ENCODE measurements around the gene LRP5.

The LRP5 gene

GRCh38 chr11:68309621-68310185 lies 2.7 kb upstream of the LRP5 start:
- DNase-seq, result no peak

DNA sequence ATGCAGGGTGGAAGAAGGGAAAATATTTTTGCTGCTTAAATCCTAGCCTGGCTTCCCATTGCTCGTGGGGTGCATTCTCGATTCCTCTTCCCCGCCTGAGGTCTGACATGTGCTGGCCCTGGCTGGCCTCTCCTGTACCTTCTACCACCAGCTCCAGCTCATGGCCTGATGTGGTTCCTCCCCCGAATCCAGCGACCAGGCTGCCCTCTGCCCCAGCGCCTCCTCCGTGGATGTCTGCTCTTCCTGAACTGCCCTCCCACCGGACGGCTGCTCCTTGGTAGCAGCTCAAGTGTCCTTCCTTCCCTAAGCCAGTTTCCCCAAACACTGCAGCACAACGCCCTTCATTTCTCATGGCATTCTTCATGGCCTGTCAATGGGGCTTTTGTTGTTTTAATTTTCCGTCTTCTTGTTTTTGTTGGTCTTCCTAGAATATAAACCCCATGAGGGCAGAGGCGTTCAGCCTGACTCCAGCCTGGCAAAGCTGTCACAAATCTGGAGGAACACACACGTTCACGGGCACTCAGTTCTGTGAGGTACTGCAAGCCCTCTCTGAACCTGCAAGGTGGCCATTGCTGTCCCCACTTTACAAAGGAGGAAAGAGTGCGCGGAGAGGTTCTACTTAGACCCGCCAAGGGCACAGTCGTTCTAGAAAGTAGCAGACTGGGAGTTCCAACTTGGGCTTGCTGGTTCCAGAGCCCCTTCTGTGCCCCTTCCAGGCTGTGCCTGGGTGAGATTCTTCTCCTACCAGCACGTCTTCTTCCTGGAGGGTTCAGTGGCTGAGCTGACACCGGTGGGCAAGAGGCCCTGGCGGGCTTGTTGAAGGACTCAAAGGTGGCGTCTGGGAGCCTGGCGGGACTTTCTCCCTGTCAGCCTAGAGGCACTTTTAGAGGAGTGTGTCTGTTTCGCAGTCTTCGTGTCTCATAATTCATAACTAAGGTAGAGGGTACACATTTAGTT lies 953 bp upstream of the LRP5 start:
- DNase-seq, result no peak

GRCh38 chr11:68312780-68313573 lies 586 bp downstream of the LRP5 start:
- DNase-seq, result no peak

DNA sequence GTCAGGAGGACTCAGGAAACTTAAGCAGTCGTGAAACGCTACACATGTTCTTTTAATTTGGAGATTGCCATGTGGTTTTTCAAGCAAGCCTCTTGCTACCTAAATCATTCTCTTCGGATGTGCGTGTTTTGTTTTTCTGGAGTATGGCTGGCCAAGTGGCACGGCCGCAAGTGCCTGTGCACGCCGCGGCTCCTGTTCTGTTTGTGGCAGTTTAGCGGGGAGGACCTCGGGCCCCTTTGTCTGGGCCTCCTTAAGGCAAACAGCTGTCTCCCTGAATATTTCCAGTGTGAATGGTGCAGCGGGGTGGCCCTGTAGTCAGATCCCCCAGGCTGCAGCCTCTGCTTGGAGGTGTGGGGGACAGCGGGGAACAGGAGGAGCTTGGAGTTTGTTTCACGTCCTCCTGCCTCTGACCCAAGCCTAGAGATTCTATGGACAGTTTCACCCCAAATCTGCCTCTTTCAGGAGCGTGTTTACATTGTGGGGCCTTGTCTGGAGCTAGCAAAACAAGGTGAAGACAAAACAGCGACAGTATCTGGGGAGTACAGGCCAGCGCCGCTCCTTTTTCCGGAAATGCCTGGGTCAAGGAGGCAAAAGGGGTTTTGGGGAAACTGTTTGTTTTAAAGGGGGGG lies 1.3 kb downstream of the LRP5 start:
- peak; percentile 35 for DNase-seq

- no peak for DNase-seq
Observed at GRCh38 chr11:68314203-68315170, 2.1 kb downstream of the LRP5 start.

GRCh38 chr11:68315171-68315920 lies 3.0 kb downstream of the LRP5 start:
- no peak for DNase-seq

DNA sequence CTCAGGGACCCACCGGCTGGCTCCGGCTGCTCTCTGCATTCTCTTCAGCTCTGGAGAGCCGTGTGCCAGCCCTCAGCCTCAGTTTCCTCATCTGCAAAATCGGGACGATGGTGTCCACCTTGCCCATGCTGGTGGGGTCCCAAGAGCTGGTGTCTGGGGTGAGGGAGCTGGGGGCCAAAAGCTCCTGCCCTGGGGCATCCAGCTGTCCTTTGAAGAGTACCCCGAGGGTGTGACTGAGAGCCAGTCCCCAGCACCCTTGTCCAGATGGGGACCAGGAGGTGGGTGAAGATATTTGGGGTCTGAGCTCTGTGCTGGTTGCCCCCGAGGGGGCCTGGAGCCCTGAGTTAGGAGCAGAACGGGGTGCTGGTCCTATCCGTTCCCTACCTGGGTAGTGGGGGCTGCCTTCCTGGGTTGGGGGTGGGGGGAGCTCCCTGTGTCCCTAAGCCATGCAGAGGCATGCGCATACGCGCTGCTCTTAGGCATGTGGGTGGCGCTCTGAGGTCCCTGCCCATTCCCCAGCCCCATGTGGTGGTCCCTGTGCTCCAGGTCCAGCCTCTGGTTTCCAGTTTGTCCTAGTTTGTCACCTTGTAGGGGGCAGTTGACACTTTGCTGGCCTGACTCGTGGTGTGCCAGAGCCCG lies 4.9 kb downstream of the LRP5 start:
- no peak for DNase-seq

DNA sequence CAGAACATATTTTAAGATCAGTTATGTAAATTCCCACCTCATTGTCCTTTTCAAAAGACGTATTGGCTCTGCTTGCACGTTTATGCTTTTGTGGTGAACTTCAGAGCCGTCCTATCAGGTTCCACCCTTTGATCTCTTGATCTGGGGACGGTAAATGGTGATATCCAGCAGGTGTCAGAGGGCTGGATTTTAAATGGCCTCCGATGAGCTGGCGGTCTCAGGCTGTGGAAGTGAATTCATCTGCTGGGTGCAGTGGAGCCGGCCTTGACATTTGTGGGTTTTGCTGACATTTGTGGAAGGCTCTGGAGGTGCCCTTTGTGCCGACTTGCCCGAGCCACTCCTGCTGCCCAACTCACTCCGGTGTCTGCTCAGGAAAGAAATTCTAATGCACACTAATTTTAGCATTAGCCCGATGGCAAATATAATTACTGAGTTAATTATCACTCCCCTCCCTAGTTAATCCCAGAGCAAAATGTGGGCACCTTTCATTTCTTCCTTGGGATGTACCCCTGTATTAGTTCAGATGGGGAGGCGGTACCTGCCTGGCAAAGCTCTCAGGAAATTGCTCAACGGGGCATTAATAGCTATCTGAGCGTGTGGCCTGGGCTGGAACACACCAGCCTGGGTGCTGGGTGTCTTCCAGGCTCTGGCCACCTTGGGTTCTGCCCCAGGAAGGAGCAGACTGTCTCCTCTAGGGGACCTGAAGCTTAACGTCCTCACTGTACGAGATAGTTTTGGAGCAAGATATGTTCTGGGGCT lies 9.1 kb downstream of the LRP5 start:
- DNase-seq, result no peak

- no peak for DNase-seq
Observed at GRCh38 chr11:68322052-68322430, 9.7 kb downstream of the LRP5 start.

DNA sequence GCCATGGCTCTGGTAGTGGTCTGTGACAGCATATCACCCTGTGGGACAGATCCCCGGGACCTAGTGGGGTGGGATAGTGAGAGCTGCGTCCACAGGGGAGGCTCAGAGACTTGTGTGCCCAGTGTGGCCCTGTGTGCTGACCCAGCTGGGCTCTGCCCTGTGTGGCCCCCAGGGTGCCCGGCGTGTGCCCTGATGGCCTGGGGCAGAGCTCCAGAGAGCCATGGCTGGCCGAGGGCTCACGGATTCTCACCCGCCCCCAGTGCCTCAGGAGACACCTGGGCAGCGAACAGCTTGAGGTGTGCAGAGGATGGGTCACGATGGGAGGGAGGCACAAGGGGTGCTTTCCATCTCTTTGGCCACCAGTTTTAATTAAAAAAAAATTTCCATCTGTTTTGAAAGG lies 11.8 kb downstream of the LRP5 start:
- DNase-seq, result no peak

DNA sequence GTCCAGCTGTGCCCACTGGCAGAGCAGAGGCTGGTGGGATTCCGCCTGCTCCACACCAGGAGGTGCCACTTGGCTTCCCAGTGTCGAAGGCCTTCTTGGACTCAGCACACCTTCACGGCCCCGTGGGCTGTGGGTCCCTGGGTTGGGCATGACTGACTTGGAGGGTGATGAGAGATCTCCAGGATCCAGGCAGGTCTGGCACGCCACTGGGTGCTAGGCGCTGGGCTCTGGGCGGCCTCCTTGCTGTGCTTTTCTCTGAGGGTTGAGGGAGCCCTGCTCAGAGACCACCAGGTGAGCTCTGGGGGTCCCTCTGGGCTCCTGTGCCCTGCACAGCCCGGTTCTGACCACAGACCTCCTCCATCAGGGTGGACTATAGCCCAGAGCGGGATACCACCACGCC lies 12.3 kb downstream of the LRP5 start:
- DNase-seq, result no peak

DNA sequence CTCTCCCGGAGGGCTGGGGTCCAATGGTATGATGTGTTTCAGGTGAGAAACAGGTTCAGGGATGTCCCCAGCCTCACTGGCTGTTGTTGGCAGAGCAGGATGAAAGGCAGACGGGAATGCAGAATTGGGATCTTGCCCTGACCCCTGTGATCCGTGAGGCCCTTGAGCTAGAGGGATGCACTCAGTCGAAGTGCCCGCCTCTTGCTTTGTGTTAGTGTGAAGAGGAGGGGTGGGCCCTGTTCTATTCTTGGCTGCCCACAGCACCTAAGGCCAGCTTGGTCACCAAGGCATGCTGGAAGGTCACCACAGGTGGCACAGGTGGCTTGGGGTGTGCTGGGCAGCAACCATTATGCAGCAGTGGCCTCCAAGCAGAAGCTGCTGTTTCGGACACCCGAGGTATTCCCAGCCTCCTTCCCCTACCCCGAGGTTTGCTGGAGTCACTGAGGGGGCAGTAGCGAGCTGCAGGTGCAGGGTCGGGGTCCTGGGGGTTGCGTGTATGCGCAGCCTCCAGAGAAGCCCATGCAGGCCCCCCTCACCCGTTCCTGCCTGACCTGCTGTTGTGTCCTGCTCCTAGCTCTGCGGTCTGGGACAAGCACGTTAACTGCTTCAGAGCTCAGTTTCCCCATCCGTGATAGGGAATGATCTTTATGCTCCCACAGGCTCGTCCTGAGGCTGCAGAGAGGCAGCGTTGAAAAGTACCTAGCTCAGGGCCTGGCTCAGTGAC lies 13.0 kb downstream of the LRP5 start:
- no peak for DNase-seq

GRCh38 chr11:68325907-68326220 lies 13.5 kb downstream of the LRP5 start:
- no peak for DNase-seq

DNA sequence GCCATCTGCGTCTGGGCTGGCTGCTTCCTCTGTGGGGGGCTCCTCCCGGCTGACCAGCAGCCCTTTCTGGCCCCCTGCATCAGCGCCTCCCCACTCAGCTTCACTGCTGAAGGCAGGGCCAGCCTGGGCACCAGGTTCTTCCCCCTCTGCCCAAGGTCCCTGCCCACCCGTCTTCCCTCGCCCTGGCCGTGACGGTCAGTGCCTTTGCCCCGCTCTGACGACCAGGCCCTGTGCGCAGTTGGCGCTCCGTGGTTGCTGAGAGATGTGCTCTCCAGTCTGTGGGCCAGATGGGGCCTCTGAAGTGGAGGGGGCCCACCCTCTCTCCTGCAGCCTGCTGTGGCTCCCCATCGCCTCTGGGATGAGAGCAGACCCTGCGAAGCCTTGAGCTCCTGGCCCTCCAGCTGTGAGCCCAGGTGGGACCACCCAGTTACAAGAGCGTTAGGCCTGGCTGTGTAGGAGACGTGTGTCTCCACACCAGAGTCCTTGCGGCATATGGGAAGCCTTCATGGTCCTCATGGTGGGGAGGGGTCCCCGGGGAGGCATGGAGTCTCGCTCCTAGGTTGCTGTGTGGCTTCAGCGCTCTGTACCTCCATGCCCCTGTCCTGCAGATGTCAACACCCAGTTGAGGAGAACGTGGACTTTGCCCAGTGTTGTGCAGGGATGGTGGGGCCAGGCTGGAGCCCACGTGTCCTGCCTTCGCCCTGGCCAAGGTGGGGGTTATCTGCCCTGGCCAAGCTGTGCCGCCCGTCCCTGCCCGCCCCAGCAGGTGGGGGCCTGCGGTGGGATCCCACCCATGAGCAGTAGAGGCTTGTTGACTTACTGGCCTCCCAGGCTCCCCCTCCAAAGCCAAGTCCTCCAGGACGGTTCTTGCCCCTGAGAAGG lies 14.2 kb downstream of the LRP5 start:
- DNase-seq, result no peak

GRCh38 chr11:68327586-68328370 lies 15.4 kb downstream of the LRP5 start:
- no peak for DNase-seq

DNA sequence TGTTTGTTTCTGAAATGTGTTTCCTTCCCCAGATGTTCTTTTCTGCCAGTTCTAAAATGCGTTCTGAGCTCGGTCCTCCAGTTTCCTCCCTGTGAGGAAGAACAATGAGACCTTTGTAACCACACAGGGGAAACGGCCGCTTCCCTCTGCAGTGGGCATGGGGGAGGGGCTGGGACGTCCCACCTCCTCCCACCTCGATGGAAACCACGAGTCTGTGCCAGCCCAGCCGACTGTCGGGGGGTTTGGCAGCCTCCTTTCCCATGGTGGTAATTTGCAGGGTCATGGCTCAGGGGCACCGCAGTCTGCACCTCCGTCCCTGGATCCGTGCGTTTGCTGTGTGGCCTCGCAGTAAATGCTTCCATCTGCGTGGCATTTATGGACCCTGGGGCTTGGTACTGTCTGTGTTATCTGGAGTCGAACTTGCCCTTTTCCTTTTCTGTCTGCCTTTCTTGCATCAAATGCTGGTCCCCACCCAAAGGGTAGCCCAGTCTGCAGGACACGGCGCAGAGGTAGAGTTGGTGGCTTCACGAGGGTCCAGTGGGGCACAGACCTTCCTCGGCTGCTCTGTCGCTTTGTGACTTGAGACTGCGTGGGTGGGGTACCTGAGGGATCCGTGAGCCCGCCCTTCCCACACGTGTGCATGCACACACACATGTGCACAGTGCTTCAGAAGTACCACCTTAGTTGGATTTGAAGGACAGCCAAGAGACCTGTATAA lies 16.1 kb downstream of the LRP5 start:
- DNase-seq, result peak; percentile 54

DNA sequence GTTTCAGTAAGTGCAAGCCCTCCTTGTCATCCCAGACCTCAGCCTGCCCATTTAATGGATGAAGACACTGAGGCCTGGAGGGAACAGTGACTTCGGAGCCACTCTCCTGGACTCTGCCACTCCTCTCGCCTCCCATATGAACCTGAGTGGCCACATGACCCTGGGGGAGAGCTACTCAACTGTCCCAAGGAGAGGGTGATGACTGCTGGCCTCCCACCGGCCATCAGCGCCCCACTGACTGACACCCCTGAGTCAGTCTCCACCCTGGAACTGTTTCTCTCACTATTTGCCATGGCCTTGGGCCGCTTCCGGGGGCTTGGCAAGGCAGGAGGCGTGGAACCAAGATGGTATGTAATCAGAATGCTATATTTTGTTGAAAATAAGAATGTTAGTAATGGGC lies 17.1 kb downstream of the LRP5 start:
- no peak for DNase-seq
